HEK293 (cell line): Measurements from ENCODE around the gene S1PR4.

Experiments
- ATF2 ChIP-seq: fragments of 450-650 bp; formaldehyde crosslinking; IDR thresholded peaks from 2 replicates; pipeline ENCODE4 v1.5.1; 2016; ENCODE audit warnings: missing biosample characterization, missing genetic modification characterization, low read depth
- CTCF ChIP-seq: fragments of 450-650 bp; formaldehyde crosslinking; IDR thresholded peaks from 2 replicates; pipeline ENCODE4 v1.5.1; 2016; ENCODE audit warnings: missing biosample characterization, missing genetic modification characterization
- REST ChIP-seq: fragments of 450-650 bp; formaldehyde crosslinking; IDR thresholded peaks from 2 replicates; pipeline ENCODE4 v1.5.1; 2016; ENCODE audit warnings: missing biosample characterization, missing genetic modification characterization
- SP2 ChIP-seq: fragments of 450-650 bp; formaldehyde crosslinking; IDR thresholded peaks from 2 replicates; pipeline ENCODE4 v1.5.1; 2016; ENCODE audit warnings: missing biosample characterization, missing genetic modification characterization
- SP3 ChIP-seq: fragments of 450-650 bp; formaldehyde crosslinking; IDR thresholded peaks from 2 replicates; pipeline ENCODE4 v1.5.1; 2016; ENCODE audit warnings: missing biosample characterization, missing genetic modification characterization
- ZBTB44 ChIP-seq: fragments of 450-650 bp; IDR thresholded peaks from 2 replicates; pipeline ENCODE4 v1.5.1; 2018; ENCODE audit warnings: missing biosample characterization, mild to moderate bottlenecking, missing genetic modification characterization
- ZNF23 ChIP-seq: fragments of 450-650 bp; formaldehyde crosslinking; IDR thresholded peaks from 2 replicates; pipeline ENCODE4 v1.5.1; 2016; ENCODE audit warnings: missing biosample characterization, missing genetic modification characterization, borderline replicate concordance
- ZNF280C ChIP-seq: fragments of 450-650 bp; formaldehyde crosslinking; IDR thresholded peaks from 2 replicates; pipeline ENCODE4 v1.5.1; 2016; ENCODE audit warnings: missing biosample characterization, missing genetic modification characterization

- TF ChIP-seq ZNF23 (tag by site-specific recombination) = no peak
- no peak for TF ChIP-seq SP2 (tag by site-specific recombination)
- no peak for TF ChIP-seq ATF2 (tag by site-specific recombination)
- TF ChIP-seq CTCF (tag by site-specific recombination) = no peak
- TF ChIP-seq SP3 = no peak
- TF ChIP-seq ZBTB44 = no peak
- TF ChIP-seq REST (tag by site-specific recombination) = no peak
- no peak for TF ChIP-seq ZNF280C
Measured at GRCh38 chr19:3171894-3172672, 6.5 kb upstream of the S1PR4 start.
